HEK293T (cell line): ENCODE measurements around the gene GOLGA8A.
"Not testable (repeated sequence)": the region's sequence is repeated elsewhere in the genome, so short reads cannot be mapped to it uniquely, and the experiment has no call there.

ENCODE experiments used
- ELF4 ChIP-seq: fragments of 450-650 bp; IDR thresholded peaks from 2 replicates; pipeline ENCODE4 v1.6.1; 2017; ENCODE audit warnings: antibody characterized with exemption
- FOXK2 ChIP-seq: fragments of 450-650 bp; IDR thresholded peaks from 2 replicates; pipeline ENCODE4 v1.6.1; 2016; ENCODE audit warnings: mild to moderate bottlenecking
- HDGF ChIP-seq: fragments of 450-650 bp; IDR thresholded peaks from 2 replicates; pipeline ENCODE4 v1.6.1; 2017; ENCODE audit warnings: antibody characterized with exemption, borderline replicate concordance
- ZNF384 ChIP-seq: fragments of 450-650 bp; IDR thresholded peaks from 2 replicates; pipeline ENCODE4 v1.6.1; 2016

DNA sequence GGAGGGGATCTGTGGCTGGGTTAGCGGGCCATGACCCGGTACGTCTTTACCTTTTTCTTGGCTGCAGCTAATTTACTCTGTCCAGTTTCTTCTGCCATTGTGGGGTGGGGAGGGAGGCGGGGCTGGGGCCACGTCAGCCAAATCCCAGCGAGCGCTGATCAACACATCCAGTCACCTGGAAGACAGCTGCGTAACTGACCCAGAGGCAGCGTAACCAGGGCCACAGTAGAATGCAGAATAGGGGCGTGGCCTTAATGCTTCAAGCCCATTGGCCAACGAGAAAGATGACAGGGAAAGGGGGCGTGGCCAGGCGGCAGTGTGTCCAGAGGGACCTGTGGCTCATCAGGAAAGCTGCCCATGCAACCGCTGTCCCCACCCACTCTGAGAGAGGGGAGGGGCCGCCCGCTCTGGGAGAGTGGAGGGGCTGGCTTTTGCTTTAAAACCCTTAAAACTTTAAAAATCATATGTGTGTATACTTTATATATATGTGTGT is 48.0 kb downstream of the GOLGA8A start:
- TF ChIP-seq ZNF384, ELF4, HDGF, FOXK2: not testable (repeated sequence)
